NCI-H69 (cell line): Measurements from ENCODE around the gene SLC47A1.

Experiments used
- DNase-seq: peaks from one replicate; lab custom pipeline; 2025; lab: John Stamatoyannopoulos, UW

SLC47A1 gene

DNA sequence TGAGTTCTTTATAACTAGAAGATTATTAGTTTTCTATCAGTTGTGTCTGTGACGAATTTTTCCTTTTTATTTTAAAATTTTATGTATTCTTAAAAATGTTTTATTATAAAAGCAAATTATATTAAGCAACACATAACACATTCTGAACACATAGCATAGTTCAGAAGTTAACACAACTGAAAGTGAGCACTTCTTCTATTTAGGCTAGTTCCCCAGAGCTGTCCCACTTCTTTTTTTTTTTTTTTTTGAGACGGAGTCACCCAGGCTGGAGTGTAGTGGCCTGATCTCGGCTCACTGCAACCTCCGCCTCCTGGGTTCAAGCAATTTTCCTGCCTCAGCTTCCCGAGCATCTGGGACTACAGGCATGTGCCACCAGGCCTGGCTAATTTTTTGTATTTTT, 77.2 kb downstream of the SLC47A1 start:
- no peak for DNase-seq

DNA sequence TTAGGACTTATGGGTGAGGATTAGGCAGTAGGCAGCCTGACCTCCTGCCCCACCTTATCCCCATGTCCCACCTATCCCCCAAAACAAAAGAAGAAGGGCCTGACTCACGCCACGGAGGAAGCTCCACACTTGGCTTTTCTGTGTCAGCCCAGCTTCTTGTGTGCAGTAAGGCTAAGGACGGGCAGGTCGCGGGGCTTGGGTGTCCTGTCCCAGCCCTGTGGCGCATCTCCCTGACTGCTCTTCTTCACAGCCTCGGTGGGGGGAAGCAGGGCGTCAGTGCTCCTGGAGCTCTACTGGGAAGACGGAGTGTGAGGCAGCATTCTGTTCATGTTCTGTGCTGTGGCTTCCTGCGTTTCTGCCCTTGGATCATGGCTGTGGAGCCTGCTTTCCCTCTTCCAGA, 80.3 kb downstream of the SLC47A1 start:
- DNase-seq = no peak

GRCh38 chr17:19614900-19615299, 81.2 kb downstream of the SLC47A1 start:
- DNase-seq = no peak

- DNase-seq = no peak
Observed at GRCh38 chr17:19618015-19618414, 84.4 kb downstream of the SLC47A1 start.

GRCh38 chr17:19619705-19620325, 86.2 kb downstream of the SLC47A1 start:
- DNase-seq = no peak

GRCh38 chr17:19621697-19622096, 88.0 kb downstream of the SLC47A1 start:
- DNase-seq = no peak

DNA sequence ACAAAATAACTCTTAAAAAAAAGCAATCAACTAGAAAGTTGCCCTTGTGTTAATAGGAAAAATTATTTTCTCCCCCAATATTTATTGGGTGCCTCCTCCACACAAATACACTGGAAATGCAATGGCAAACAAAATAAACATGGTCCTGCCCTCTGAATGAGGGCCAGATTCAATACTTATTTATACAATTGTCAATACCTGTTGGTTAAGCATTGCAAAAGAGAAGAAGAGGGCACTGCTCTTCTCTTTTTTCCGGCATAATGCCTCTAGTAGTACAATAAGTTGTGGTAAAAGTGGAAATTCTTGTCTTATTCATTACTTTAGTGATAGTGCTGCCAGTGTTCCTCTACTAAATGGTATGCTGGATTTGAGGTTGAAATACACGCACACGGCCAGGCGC, 92.4 kb downstream of the SLC47A1 start:
- no peak for DNase-seq
